ENCODE measurements around the gene DNAI1.
"Not testable (repeated sequence)": the region's sequence is repeated elsewhere in the genome, so short reads cannot be mapped to it uniquely, and the experiment has no call there.

DNAI1 gene

GRCh38 chr9:34479431-34479866, 20.8 kb downstream of the DNAI1 start:
- WGBS, result 63% methylated on average over 5 of the region's 5 CpGs
- H2AFZ ChIP-seq (ENCODE audit: low read depth, low read length), result no peak overlapping the region
- no peaks in the 10 kb centered on the region for H3K9me3 ChIP-seq (ENCODE audit: control insufficient read depth, low read length)
- no peak overlapping the region for H2BK15ac ChIP-seq (ENCODE audit: low read depth, poor library complexity, severe bottlenecking)
- no peak overlapping the region for H4K8ac ChIP-seq (ENCODE audit: low read length)
- H3K27me3 ChIP-seq (ENCODE audit: control insufficient read depth in 1 of 2, insufficient read depth in 1 of 2, low read length in 2 of 2), result peaks cover 35 to 41% of the 10 kb centered on the region in 2 experiments
- H3K36me3 ChIP-seq (ENCODE audit: control insufficient read depth in 1 of 2, insufficient read depth in 2 of 2, low read depth in 1 of 2, low read length in 2 of 2), result no peaks in the 10 kb centered on the region
- H3K9ac ChIP-seq (ENCODE audit: low read length), result no peak overlapping the region
- no peak overlapping the region for H3K14ac ChIP-seq (ENCODE audit: low read length in 2 of 2)
- H2AK5ac ChIP-seq (ENCODE audit: low read length, severe bottlenecking), result no peak overlapping the region
- H4K91ac ChIP-seq (ENCODE audit: low read length), result no peak overlapping the region
- no peak overlapping the region for H3K4me2 ChIP-seq (ENCODE audit: low read length, poor library complexity, severe bottlenecking)
- no peak overlapping the region for H3K27ac ChIP-seq (ENCODE audit: low read length, poor library complexity, severe bottlenecking)
- H3K4ac ChIP-seq (ENCODE audit: low read depth in 1 of 2, low read length in 2 of 2), result no peak overlapping the region
- no peak overlapping the region for H2BK12ac ChIP-seq (ENCODE audit: low read length in 2 of 2)
- H3K4me3 ChIP-seq (ENCODE audit: insufficient read depth in 1 of 2, low read depth in 1 of 2, low read length in 2 of 2), result no peak overlapping the region
- no peaks in the 10 kb centered on the region for H3K79me1 ChIP-seq (replicated peaks; ENCODE audit: low read length, poor library complexity, severe bottlenecking)
- no peaks in the 10 kb centered on the region for H3K4me1 ChIP-seq (ENCODE audit: control insufficient read depth, insufficient read depth, low read depth, low read length)
- no peak overlapping the region for H3K23ac ChIP-seq (ENCODE audit: low read length in 2 of 2)
- no peak overlapping the region for H2BK120ac ChIP-seq (ENCODE audit: low read depth, low read length)
- no peak for DNase-seq
- no peak overlapping the region for H2BK5ac ChIP-seq (ENCODE audit: low read depth, low read length, poor library complexity, severe bottlenecking)
- no peak overlapping the region for H3K18ac ChIP-seq (ENCODE audit: low read depth in 1 of 2, low read length in 2 of 2)

GRCh38 chr9:34481620-34482019, 23.0 kb downstream of the DNAI1 start:
- not testable (repeated sequence) for H2AK5ac ChIP-seq (ENCODE audit: low read length, severe bottlenecking); H3K79me1 ChIP-seq (replicated peaks; ENCODE audit: low read length, poor library complexity, severe bottlenecking); H3K9ac ChIP-seq (ENCODE audit: low read length); H3K23ac ChIP-seq (ENCODE audit: low read length in 2 of 2); H2AFZ ChIP-seq (ENCODE audit: low read depth, low read length); H3K27ac ChIP-seq (ENCODE audit: low read length, poor library complexity, severe bottlenecking); H4K8ac ChIP-seq (ENCODE audit: low read length); H4K91ac ChIP-seq (ENCODE audit: low read length); H3K4me3 ChIP-seq (ENCODE audit: insufficient read depth in 1 of 2, low read depth in 1 of 2, low read length in 2 of 2); H3K14ac ChIP-seq (ENCODE audit: low read length in 2 of 2); H3K4me2 ChIP-seq (ENCODE audit: low read length, poor library complexity, severe bottlenecking); H3K36me3 ChIP-seq (ENCODE audit: control insufficient read depth in 1 of 2, insufficient read depth in 2 of 2, low read depth in 1 of 2, low read length in 2 of 2); H3K4ac ChIP-seq (ENCODE audit: low read depth in 1 of 2, low read length in 2 of 2); H2BK5ac ChIP-seq (ENCODE audit: low read depth, low read length, poor library complexity, severe bottlenecking); DNase-seq; H3K18ac ChIP-seq (ENCODE audit: low read depth in 1 of 2, low read length in 2 of 2); H2BK12ac ChIP-seq (ENCODE audit: low read length in 2 of 2); H3K9me3 ChIP-seq (ENCODE audit: control insufficient read depth, low read length); H2BK120ac ChIP-seq (ENCODE audit: low read depth, low read length); H3K4me1 ChIP-seq (ENCODE audit: control insufficient read depth, insufficient read depth, low read depth, low read length)
- Histone ChIP-seq H3K27me3 (ENCODE audit: control insufficient read depth in 1 of 2, insufficient read depth in 1 of 2, low read length in 2 of 2) (peaks cover 28 to 30% of the 10 kb centered on the region in 2 experiments), H2BK15ac (ENCODE audit: low read depth, poor library complexity, severe bottlenecking) (peak overlapping the region; percentile 7)
- 92% methylated on average over 13 of the region's 13 CpGs for WGBS

GRCh38 chr9:34482746-34483145, 24.1 kb downstream of the DNAI1 start:
- not testable (repeated sequence) for H3K4ac ChIP-seq (ENCODE audit: low read depth in 1 of 2, low read length in 2 of 2); DNase-seq; H2BK5ac ChIP-seq (ENCODE audit: low read depth, low read length, poor library complexity, severe bottlenecking); H2BK120ac ChIP-seq (ENCODE audit: low read depth, low read length); H2BK12ac ChIP-seq (ENCODE audit: low read length in 2 of 2); H3K4me1 ChIP-seq (ENCODE audit: control insufficient read depth, insufficient read depth, low read depth, low read length); H2BK15ac ChIP-seq (ENCODE audit: low read depth, poor library complexity, severe bottlenecking); H2AK5ac ChIP-seq (ENCODE audit: low read length, severe bottlenecking); H3K79me1 ChIP-seq (replicated peaks; ENCODE audit: low read length, poor library complexity, severe bottlenecking); H3K36me3 ChIP-seq (ENCODE audit: control insufficient read depth in 1 of 2, insufficient read depth in 2 of 2, low read depth in 1 of 2, low read length in 2 of 2); H3K23ac ChIP-seq (ENCODE audit: low read length in 2 of 2); H3K18ac ChIP-seq (ENCODE audit: low read depth in 1 of 2, low read length in 2 of 2); H4K91ac ChIP-seq (ENCODE audit: low read length); H4K8ac ChIP-seq (ENCODE audit: low read length); H3K14ac ChIP-seq (ENCODE audit: low read length in 2 of 2); H2AFZ ChIP-seq (ENCODE audit: low read depth, low read length); H3K9me3 ChIP-seq (ENCODE audit: control insufficient read depth, low read length); H3K9ac ChIP-seq (ENCODE audit: low read length); H3K4me2 ChIP-seq (ENCODE audit: low read length, poor library complexity, severe bottlenecking); H3K27ac ChIP-seq (ENCODE audit: low read length, poor library complexity, severe bottlenecking)
- H3K4me3 ChIP-seq (ENCODE audit: insufficient read depth in 1 of 2, low read depth in 1 of 2, low read length in 2 of 2), result peak overlapping the region in 1 of 2 experiments; percentile 33
- H3K27me3 ChIP-seq (ENCODE audit: control insufficient read depth in 1 of 2, insufficient read depth in 1 of 2, low read length in 2 of 2), result peaks cover 30 to 33% of the 10 kb centered on the region in 2 experiments
- 92% methylated on average over 20 of the region's 27 CpGs for WGBS

- Histone ChIP-seq H3K14ac (ENCODE audit: low read length in 2 of 2) (no peak overlapping the region), H2BK12ac (ENCODE audit: low read length in 2 of 2) (no peak overlapping the region), H3K4me2 (ENCODE audit: low read length, poor library complexity, severe bottlenecking) (no peak overlapping the region), H3K9ac (ENCODE audit: low read length) (no peak overlapping the region), H3K36me3 (ENCODE audit: control insufficient read depth in 1 of 2, insufficient read depth in 2 of 2, low read depth in 1 of 2, low read length in 2 of 2) (no peaks in the 10 kb centered on the region), H4K8ac (ENCODE audit: low read length) (no peak overlapping the region), H2BK5ac (ENCODE audit: low read depth, low read length, poor library complexity, severe bottlenecking) (no peak overlapping the region), H3K4me3 (ENCODE audit: insufficient read depth in 1 of 2, low read depth in 1 of 2, low read length in 2 of 2) (no peak overlapping the region), H3K79me1 (replicated peaks; ENCODE audit: low read length, poor library complexity, severe bottlenecking) (no peaks in the 10 kb centered on the region), H2BK15ac (ENCODE audit: low read depth, poor library complexity, severe bottlenecking) (no peak overlapping the region), H3K4me1 (ENCODE audit: control insufficient read depth, insufficient read depth, low read depth, low read length) (no peaks in the 10 kb centered on the region), H3K23ac (ENCODE audit: low read length in 2 of 2) (no peak overlapping the region), H3K27me3 (ENCODE audit: control insufficient read depth in 1 of 2, insufficient read depth in 1 of 2, low read length in 2 of 2) (peaks cover 30 to 33% of the 10 kb centered on the region in 2 experiments), H2AFZ (ENCODE audit: low read depth, low read length) (no peak overlapping the region), H2AK5ac (ENCODE audit: low read length, severe bottlenecking) (no peak overlapping the region), H3K18ac (ENCODE audit: low read depth in 1 of 2, low read length in 2 of 2) (no peak overlapping the region), H4K91ac (ENCODE audit: low read length) (no peak overlapping the region), H2BK120ac (ENCODE audit: low read depth, low read length) (no peak overlapping the region), H3K4ac (ENCODE audit: low read depth in 1 of 2, low read length in 2 of 2) (no peak overlapping the region), H3K9me3 (ENCODE audit: control insufficient read depth, low read length) (no peaks in the 10 kb centered on the region), H3K27ac (ENCODE audit: low read length, poor library complexity, severe bottlenecking) (no peak overlapping the region)
- no peak for DNase-seq
Measured at GRCh38 chr9:34484678-34485077, 26.1 kb downstream of the DNAI1 start.
